ENCODE data around the gene RBMS2. TPM values are rescaled to one million over a fixed set of nuclear protein-coding genes. Genes with fewer than 3 reads are reported as not detected.

The RBMS2 gene
- total and polyA plus RNA-seq, 7 donors, result 8.4 to 33.0 (median 20.6) TPM

- H3K4me1 ChIP-seq, result peaks cover 0 to 52% (median 46%) of the 10 kb centered on the region in 4 donors
- no peak overlapping the region for H3K4me3 ChIP-seq
- no peaks in the 10 kb centered on the region for H3K9me3 ChIP-seq
- DNase-seq, result no peak
- H3K27me3 ChIP-seq, result no peaks in the 10 kb centered on the region
- TF ChIP-seq POLR2AphosphoS5 (IDR thresholded peaks at IDR 0.05), result no peak
- no peak for TF ChIP-seq CTCF (IDR thresholded peaks at IDR 0.05)
- TF ChIP-seq POLR2A (IDR thresholded peaks at IDR 0.05), result no peak
- TF ChIP-seq EP300 (IDR thresholded peaks at IDR 0.05), result no peak
- H3K27ac ChIP-seq, result peak overlapping the region; percentile 90 to 98 (median 94)
- H3K36me3 ChIP-seq, result peaks cover 39 to 53% (median 49%) of the 10 kb centered on the region in 4 donors
- intact Hi-C loops (cut with DNase I), result loop anchor here (1.0 to 5.0 kb wide), 5 partner anchors 8 to 450 kb away; partner anchors contain the start of genes ATP5F1B, NAB2, NACA and RBMS2
- WGBS, 2 donors, result 50 to 69% methylated on average over 2 of the region's 2 CpGs
Observed at GRCh38 chr12:56637621-56638020, 116.0 kb downstream of the RBMS2 start.

- 68 to 86% methylated on average over 6 of the region's 6 CpGs for WGBS, 2 donors
- Histone ChIP-seq H3K4me3 (no peak overlapping the region), H3K36me3 (peaks cover 48 to 74% (median 66%) of the 10 kb centered on the region in 4 donors), H3K9me3 (no peaks in the 10 kb centered on the region), H3K27ac (no peak overlapping the region), H3K27me3 (no peaks in the 10 kb centered on the region), H3K4me1 (peaks cover 0 to 58% (median 43%) of the 10 kb centered on the region in 4 donors)
- TF ChIP-seq CTCF (IDR thresholded peaks at IDR 0.05), result no peak
- TF ChIP-seq POLR2AphosphoS5 (IDR thresholded peaks at IDR 0.05), result no peak
- intact Hi-C loops (cut with DNase I), result loop anchor here (10.0 kb wide), 1 partner anchor 364 kb away; the partner anchor contains the start of gene ZBTB39
- DNase-seq, result no peak
Observed at GRCh38 chr12:56641219-56641618, 119.6 kb downstream of the RBMS2 start.

- no peak for DNase-seq
- peak overlapping the region; percentile 88 to 99 (median 96) for H3K27ac ChIP-seq
- H3K27me3 ChIP-seq, result no peaks in the 10 kb centered on the region
- peaks cover 28 to 51% (median 46%) of the 10 kb centered on the region in 4 donors for H3K36me3 ChIP-seq
- WGBS, 2 donors, result 6 to 44% methylated on average over 4 of the region's 4 CpGs
- intact Hi-C loops (cut with DNase I), result loop anchor here (1.0 to 10.0 kb wide), 3 partner anchors 7 to 360 kb away; partner anchors contain the start of gene ZBTB39
- no peaks in the 10 kb centered on the region for H3K9me3 ChIP-seq
- H3K4me1 ChIP-seq, result peaks cover 0 to 48% (median 33%) of the 10 kb centered on the region in 4 donors
- TF ChIP-seq CTCF (IDR thresholded peaks at IDR 0.05), result no peak
- TF ChIP-seq POLR2A (IDR thresholded peaks at IDR 0.05), result no peak
- TF ChIP-seq EP300 (IDR thresholded peaks at IDR 0.05), result no peak
- no peak for TF ChIP-seq POLR2AphosphoS5 (IDR thresholded peaks at IDR 0.05)
- H3K4me3 ChIP-seq, result peak overlapping the region; percentile 57 to 96 (median 94)
Observed at GRCh38 chr12:56644654-56645053, 123.0 kb downstream of the RBMS2 start.

GRCh38 chr12:56645201-56645716 is 123.6 kb downstream of the RBMS2 start:
- Histone ChIP-seq H3K4me1 (peaks cover 0 to 43% (median 33%) of the 10 kb centered on the region in 4 donors), H3K27ac (peak overlapping the region; percentile 88 to 99 (median 96)), H3K9me3 (no peaks in the 10 kb centered on the region), H3K4me3 (peak overlapping the region; percentile 57 to 96 (median 94)), H3K36me3 (peaks cover 23 to 45% (median 40%) of the 10 kb centered on the region in 4 donors), H3K27me3 (no peaks in the 10 kb centered on the region)
- WGBS, 2 donors, result 0 to 1% methylated on average over 29 of the region's 29 CpGs
- intact Hi-C loops (cut with DNase I), result loop anchor here (1.0 to 10.0 kb wide), 3 partner anchors 8 to 360 kb away; partner anchors contain the start of gene ZBTB39
- no peak for TF ChIP-seq CTCF (IDR thresholded peaks at IDR 0.05)
- no peak for TF ChIP-seq EP300 (IDR thresholded peaks at IDR 0.05)
- no peak for TF ChIP-seq POLR2AphosphoS5 (IDR thresholded peaks at IDR 0.05)
- no peak for TF ChIP-seq POLR2A (IDR thresholded peaks at IDR 0.05)
- DNase-seq, result no peak

Small RNA genes lying within 50 kb of the gene (small RNA-seq; reads per million reads assigned to genes)
- gene RNU6-343P, result 0 reads per million in 3 donors
- 32,773 to 86,277 (median 58,987) reads per million in 3 donors for gene SNORD59A

Other genes starting within 250 kb of the RBMS2 start
- gene CS, start 221.5 kb upstream of the RBMS2 start, total RNA-seq, result 100 to 1,000 TPM in 2 of 4 donors, 10 to 100 TPM in 2; 75.9 to 130 (median 99.6) TPM
- gene CS, start 221.5 kb upstream of the RBMS2 start, polyA plus RNA-seq, result 100 to 1,000 TPM; 102 to 151 (median 139) TPM
- gene CNPY2, start 205.8 kb upstream of the RBMS2 start, total RNA-seq, result 10 to 100 TPM; 48.7 to 77.1 (median 67.9) TPM
- gene CNPY2, start 205.8 kb upstream of the RBMS2 start, polyA plus RNA-seq, result 100 to 1,000 TPM in 1 of 3 donors, 10 to 100 TPM in 2; 28.2 to 103 (median 39.6) TPM
- 10 to 100 TPM; 26.4 to 67.0 (median 36.8) TPM for gene PAN2, start 187.8 kb upstream of the RBMS2 start, total RNA-seq
- gene PAN2, start 187.8 kb upstream of the RBMS2 start, polyA plus RNA-seq, result 10 to 100 TPM in 1 of 3 donors, 1 to 10 TPM in 2; 5.4 to 30.0 (median 5.5) TPM
- gene IL23A, start 182.9 kb upstream of the RBMS2 start, total RNA-seq, result not detected
- gene IL23A, start 182.9 kb upstream of the RBMS2 start, polyA plus RNA-seq, result 1 to 10 TPM in 1 of 3 donors, not detected in 2; 3.6 TPM
- gene STAT2, start 161.7 kb upstream of the RBMS2 start, total RNA-seq, result 100 to 1,000 TPM in 2 of 4 donors, 10 to 100 TPM in 2; 73.6 to 160 (median 94.6) TPM
- gene STAT2, start 161.7 kb upstream of the RBMS2 start, polyA plus RNA-seq, result 10 to 100 TPM; 15.0 to 71.7 (median 18.6) TPM
- not detected for gene APOF, start 159.0 kb upstream of the RBMS2 start, total RNA-seq
- not detected for gene APOF, start 159.0 kb upstream of the RBMS2 start, polyA plus RNA-seq
- 1 to 10 TPM; 2.0 to 5.2 (median 3.5) TPM for gene TIMELESS, start 72.4 kb upstream of the RBMS2 start, total RNA-seq
- 10 to 100 TPM in 1 of 3 donors, 1 to 10 TPM in 2; 1.8 to 15.3 (median 3.2) TPM for gene TIMELESS, start 72.4 kb upstream of the RBMS2 start, polyA plus RNA-seq
- gene MIP, start 67.2 kb upstream of the RBMS2 start, total RNA-seq, result not detected
- under 1 TPM in 1 of 3 donors, not detected in 2; 0.09 TPM for gene MIP, start 67.2 kb upstream of the RBMS2 start, polyA plus RNA-seq
- 1 to 10 TPM; 1.7 to 3.1 (median 2.3) TPM for gene SPRYD4, start 53.2 kb upstream of the RBMS2 start, total RNA-seq
- 1 to 10 TPM; 3.0 to 4.6 (median 3.2) TPM for gene SPRYD4, start 53.2 kb upstream of the RBMS2 start, polyA plus RNA-seq
- gene GLS2, start 33.7 kb upstream of the RBMS2 start, total RNA-seq, result 1 to 10 TPM in 2 of 4 donors, under 1 TPM in 2; 0.66 to 3.5 (median 2.0) TPM
- 1 to 10 TPM in 1 of 3 donors, not detected in 2; 1.2 TPM for gene GLS2, start 33.7 kb upstream of the RBMS2 start, polyA plus RNA-seq
- gene BAZ2A, start 108.5 kb downstream of the RBMS2 start, total RNA-seq, result 10 to 100 TPM; 39.6 to 91.1 (median 46.8) TPM
- 10 to 100 TPM; 14.4 to 59.5 (median 25.4) TPM for gene BAZ2A, start 108.5 kb downstream of the RBMS2 start, polyA plus RNA-seq
- gene ATP5F1B, start 124.2 kb downstream of the RBMS2 start, total RNA-seq, result 100 to 1,000 TPM; 414 to 487 (median 449) TPM
- 1,000 to 10,000 TPM in 2 of 3 donors, 100 to 1,000 TPM in 1; 899 to 1,730 (median 1,188) TPM for gene ATP5F1B, start 124.2 kb downstream of the RBMS2 start, polyA plus RNA-seq
- gene PTGES3, start 166.5 kb downstream of the RBMS2 start, total RNA-seq, result 100 to 1,000 TPM in 3 of 4 donors, 10 to 100 TPM in 1; 92.8 to 156 (median 120) TPM
- 100 to 1,000 TPM; 179 to 209 (median 185) TPM for gene PTGES3, start 166.5 kb downstream of the RBMS2 start, polyA plus RNA-seq
- 1,000 to 10,000 TPM; 1,056 to 1,536 (median 1,356) TPM for gene NACA, start 203.5 kb downstream of the RBMS2 start, total RNA-seq
- 1,000 to 10,000 TPM; 1,639 to 2,405 (median 1,646) TPM for gene NACA, start 203.5 kb downstream of the RBMS2 start, polyA plus RNA-seq
- 1 to 10 TPM; 3.9 to 7.5 (median 6.5) TPM for gene PRIM1, start 230.5 kb downstream of the RBMS2 start, total RNA-seq
- 10 to 100 TPM in 1 of 3 donors, 1 to 10 TPM in 2; 2.4 to 11.0 (median 5.3) TPM for gene PRIM1, start 230.5 kb downstream of the RBMS2 start, polyA plus RNA-seq
- gene HSD17B6, start 241.5 kb downstream of the RBMS2 start, total RNA-seq, result 10 to 100 TPM; 31.0 to 69.2 (median 55.8) TPM
- 1 to 10 TPM in 2 of 3 donors, under 1 TPM in 1; 0.92 to 3.5 (median 1.2) TPM for gene HSD17B6, start 241.5 kb downstream of the RBMS2 start, polyA plus RNA-seq